SH-SY5Y (cell line): ENCODE data around the gene ITGB5.

Experiments
- GATA2 ChIP-seq: IDR thresholded peaks from 2 replicates; pipeline ENCODE4 v1.6.1; 2011; ENCODE audit warnings: mild to moderate bottlenecking, low read depth, low read length
- GATA3 ChIP-seq: IDR thresholded peaks from 2 replicates; pipeline ENCODE4 v1.6.1; 2011; ENCODE audit warnings: low read depth, mild to moderate bottlenecking, low read length, moderate library complexity

DNA sequence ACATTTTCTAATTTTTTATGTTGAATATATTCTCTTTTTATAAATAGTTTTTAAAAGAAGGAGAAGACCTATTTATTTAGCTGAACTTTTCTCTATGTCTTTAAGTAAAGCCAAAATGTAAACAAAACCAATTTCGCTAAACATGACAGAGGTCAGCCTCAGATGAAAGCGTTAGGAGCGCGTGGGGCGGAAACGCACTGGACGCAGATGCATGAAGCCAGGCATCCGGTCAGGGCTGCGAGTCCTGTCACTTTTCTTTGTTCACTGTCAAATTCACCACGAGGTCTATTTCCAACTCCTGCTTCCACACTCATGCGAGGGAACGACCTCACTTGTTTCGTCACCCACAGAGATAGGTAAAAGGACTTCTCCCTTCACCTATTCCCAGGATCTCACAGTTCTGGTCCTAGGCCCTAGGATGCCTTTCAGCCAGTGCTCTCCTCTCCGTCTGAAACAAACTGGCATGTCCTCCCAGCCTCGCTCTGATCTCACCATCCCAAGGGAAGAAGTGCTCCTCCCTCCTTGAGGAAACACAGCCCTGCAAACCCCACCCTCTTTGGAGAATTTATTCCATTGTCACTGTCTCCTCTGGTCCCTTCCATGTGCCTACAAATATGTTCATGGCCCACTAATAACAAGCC lies 57.9 kb downstream of the ITGB5 start:
- TF ChIP-seq GATA3, result no peak
- no peak for TF ChIP-seq GATA2
